OCI-LY7 (cell line): ENCODE measurements around the gene LRRC75B.

ENCODE experiments used
- EZH2phosphoT487 ChIP-seq: fragments of 200-600 bp; sonication (generic); IDR thresholded peaks from 2 replicates; pipeline ENCODE4 v1.6.1; 2018; ENCODE audit warnings: low read depth, borderline replicate concordance, mild to moderate bottlenecking, mixed run types, antibody characterized with exemption, low read length, moderate library complexity, mixed read lengths
- TF ChIP-seq, protein P1 (sequence below): fragments of 200-600 bp; sonication (generic); conservative IDR thresholded peaks from 2 replicates; pipeline ENCODE4 v1.5.1; 2014; ENCODE audit warnings: mild to moderate bottlenecking, antibody characterized with exemption, low read length, moderate library complexity, mixed read lengths

GRCh38 chr22:24543185-24543601 is 49.7 kb downstream of the LRRC75B start:
- TF ChIP-seq, protein P1, sequence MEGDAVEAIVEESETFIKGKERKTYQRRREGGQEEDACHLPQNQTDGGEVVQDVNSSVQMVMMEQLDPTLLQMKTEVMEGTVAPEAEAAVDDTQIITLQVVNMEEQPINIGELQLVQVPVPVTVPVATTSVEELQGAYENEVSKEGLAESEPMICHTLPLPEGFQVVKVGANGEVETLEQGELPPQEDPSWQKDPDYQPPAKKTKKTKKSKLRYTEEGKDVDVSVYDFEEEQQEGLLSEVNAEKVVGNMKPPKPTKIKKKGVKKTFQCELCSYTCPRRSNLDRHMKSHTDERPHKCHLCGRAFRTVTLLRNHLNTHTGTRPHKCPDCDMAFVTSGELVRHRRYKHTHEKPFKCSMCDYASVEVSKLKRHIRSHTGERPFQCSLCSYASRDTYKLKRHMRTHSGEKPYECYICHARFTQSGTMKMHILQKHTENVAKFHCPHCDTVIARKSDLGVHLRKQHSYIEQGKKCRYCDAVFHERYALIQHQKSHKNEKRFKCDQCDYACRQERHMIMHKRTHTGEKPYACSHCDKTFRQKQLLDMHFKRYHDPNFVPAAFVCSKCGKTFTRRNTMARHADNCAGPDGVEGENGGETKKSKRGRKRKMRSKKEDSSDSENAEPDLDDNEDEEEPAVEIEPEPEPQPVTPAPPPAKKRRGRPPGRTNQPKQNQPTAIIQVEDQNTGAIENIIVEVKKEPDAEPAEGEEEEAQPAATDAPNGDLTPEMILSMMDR = no peak
- no peak for TF ChIP-seq EZH2phosphoT487
